Endothelial cell of umbilical vein (primary cell): ENCODE results near the gene CYFIP1. TPM values are rescaled to one million over a fixed set of nuclear protein-coding genes. Genes with fewer than 3 reads are reported as not detected.

Source experiments
- BruUV-seq: library from RNA; stranded (reverse); fragments of 400-500 nt; replicated peaks from 2 replicates; lab custom pipeline; 2021; lab: Mats Ljungman, UMichigan
- CTCF ChIA-PET: fragments of 300-600, 350-600 bp; sonication (Branson Sonifier 250); formaldehyde crosslinking; loops from one replicate; lab custom pipeline; 2021; ENCODE audit warnings: antibody characterized with exemption, inconsistent platforms; lab: Charles Lee
- POLR2A ChIA-PET: fragments of 300-600, 350-600 bp; sonication (Branson Sonifier 250); formaldehyde crosslinking; loops from one replicate; lab custom pipeline; 2021; ENCODE audit warnings: antibody characterized with exemption, inconsistent platforms; lab: Charles Lee
- DNase-seq: peaks from one replicate; pipeline ENCODE4 v3.0.0-alpha.2; 2011; ENCODE audit warnings: low read depth, low spot score
- FAIRE-seq: peaks from 2 replicates; lab custom pipeline; 2011; peaks lifted over from hg19 to GRCh38; lab: Jason Lieb, UNC
- H2AFZ ChIP-seq: 2 replicates; pipeline ENCODE4 v1.6.0; 2012; ENCODE audit warnings: low read depth, low read length, control low read depth, inconsistent platforms
- H3K27ac ChIP-seq: 2 replicates; pipeline ENCODE4 v1.5.1; 2011; ENCODE audit warnings: low read depth, mild to moderate bottlenecking, control low read depth, low read length, moderate library complexity; ENCODE audit not compliant: insufficient read depth
- H3K27me3 ChIP-seq, 2 experiments: 2 replicates each; pipeline versions ENCODE4 v1.6.0 to v1.6.1; 2011; ENCODE audit warnings: low read length in 2 of 2, mixed read lengths in 1 of 2; ENCODE audit not compliant: control insufficient read depth in 2 of 2, insufficient read depth in 2 of 2
- H3K36me3 ChIP-seq, 2 experiments: 2 replicates in 1 of 2; 3 replicates in 1 of 2; pipeline ENCODE4 v1.5.1; 2011; ENCODE audit warnings: low read length in 2 of 2, mild to moderate bottlenecking in 1 of 2, moderate library complexity in 1 of 2; ENCODE audit not compliant: control insufficient read depth in 2 of 2, insufficient read depth in 2 of 2; ENCODE audit errors: extremely low read depth in 1 of 2
- H3K4me1 ChIP-seq: 3 replicates; pipeline ENCODE4 v1.5.1; 2011; ENCODE audit warnings: mild to moderate bottlenecking, low read length; ENCODE audit not compliant: control insufficient read depth, insufficient read depth; ENCODE audit errors: extremely low read depth
- H3K4me2 ChIP-seq: 2 replicates; pipeline ENCODE4 v1.6.1; 2011; ENCODE audit warnings: low read length, control low read depth, mixed read lengths; ENCODE audit not compliant: insufficient read depth
- H3K4me3 ChIP-seq, 3 experiments: fragments of 200-600 bp in 1 of 3; sonication (generic), shearing (Covaris generic) in 1 of 3; replicated peaks in 1 of 3; 2 replicates each; pipeline ENCODE4 v1.5.1; 2011 to 2016; ENCODE audit warnings: control low read depth in 3 of 3, low read length in 3 of 3, mild to moderate bottlenecking in 2 of 3, inconsistent platforms in 1 of 3, low read depth in 1 of 3, moderate library complexity in 1 of 3; ENCODE audit not compliant: insufficient read depth in 1 of 3
- H3K79me2 ChIP-seq: 2 replicates; pipeline ENCODE4 v1.6.0; 2012; ENCODE audit warnings: low read length, inconsistent platforms; ENCODE audit not compliant: control insufficient read depth, insufficient read depth
- H3K9ac ChIP-seq: replicated peaks from 2 replicates; pipeline ENCODE3; 2011; ENCODE audit warnings: low read length, control low read depth; ENCODE audit not compliant: insufficient read depth; ENCODE audit errors: extremely low read depth
- H3K9me1 ChIP-seq: replicated peaks from 3 replicates; pipeline ENCODE4 v1.6.0; 2011; ENCODE audit warnings: mild to moderate bottlenecking, low read length; ENCODE audit not compliant: control insufficient read depth, insufficient read depth; ENCODE audit errors: extremely low read depth
- H3K9me3 ChIP-seq: replicated peaks from 2 replicates; pipeline ENCODE4 v1.5.1; 2012; ENCODE audit warnings: low read length, inconsistent platforms; ENCODE audit not compliant: control insufficient read depth, insufficient read depth
- H4K20me1 ChIP-seq: replicated peaks from 2 replicates; pipeline ENCODE3; 2011; ENCODE audit warnings: mild to moderate bottlenecking, low read length; ENCODE audit not compliant: control insufficient read depth, insufficient read depth; ENCODE audit errors: extremely low read depth
- EZH2 ChIP-seq: IDR thresholded peaks from 2 replicates; pipeline ENCODE4 v1.6.1; 2012; ENCODE audit warnings: borderline replicate concordance, low read depth, mild to moderate bottlenecking, moderate library complexity, low read length, inconsistent platforms; ENCODE audit not compliant: severe bottlenecking
- FOS ChIP-seq: IDR thresholded peaks from 2 replicates; pipeline ENCODE4 v1.6.1; 2011; ENCODE audit warnings: mild to moderate bottlenecking, low read length, moderate library complexity, borderline replicate concordance; ENCODE audit not compliant: insufficient read depth
- GATA2 ChIP-seq: IDR thresholded peaks from 2 replicates; pipeline ENCODE4 v1.7.0; 2011; ENCODE audit warnings: low read depth, mild to moderate bottlenecking, moderate library complexity, mixed read lengths, low read length; ENCODE audit not compliant: insufficient read length, insufficient read depth
- JUN ChIP-seq: IDR thresholded peaks from 2 replicates; pipeline ENCODE4 v1.6.1; 2011; ENCODE audit warnings: borderline replicate concordance, low read depth; ENCODE audit not compliant: insufficient read length, insufficient read depth
- MYC ChIP-seq: IDR thresholded peaks from one replicate; pipeline ENCODE4 v1.6.1; 2011; ENCODE audit warnings: mild to moderate bottlenecking, low read depth, low read length
- POLR2A ChIP-seq: IDR thresholded peaks from 2 replicates; pipeline ENCODE4 v1.6.1; 2012; ENCODE audit warnings: low read depth, mild to moderate bottlenecking, control low read depth, low read length
- POLR2AphosphoS5 ChIP-seq: IDR thresholded peaks from 2 replicates; pipeline ENCODE4 v1.6.1; 2012; ENCODE audit warnings: low read depth, mild to moderate bottlenecking, control low read depth, low read length, moderate library complexity; ENCODE audit not compliant: insufficient read depth
- dilution Hi-C: fragments of 300-500 bp; cut with MboI; formaldehyde crosslinking; loops from one replicate; pipeline ENCODE4 v1.15.0; 2019; ENCODE audit warnings: low sequenced_read_pairs; ENCODE audit not compliant: extremely low pct_ligation_motif_present
- intact Hi-C: fragments of 100-400 bp; cut with micrococcal nuclease; formaldehyde crosslinking; loops from one replicate; pipeline ENCODE4 v1.10.0; 2022
- polyA plus RNA-seq, 4 experiments: library from polyadenylated mRNA; depleted of rRNA in 3 of 4; stranded (reverse) in 3 of 4; unstranded in 1 of 4; fragments of >200 nt; gene quantifications; 2 replicates each; pipeline versions ENCODE4 v1.2.1 to v1.2.3, GENCODE V29; 2011 to 2012; ENCODE audit warnings: missing spikeins in 1 of 4
- total RNA-seq: library from RNA; stranded (reverse); gene quantifications from 2 replicates; pipeline ENCODE4 v1.2.3, GENCODE V29; 2021
- TF ChIP-seq, protein P1 (sequence below): IDR thresholded peaks from 2 replicates; pipeline ENCODE4 v1.6.1; 2011; ENCODE audit not compliant: insufficient read depth, insufficient read length
- TF ChIP-seq, protein P2 (sequence below), 2 donors: IDR thresholded peaks; 1 replicate in 1 of 2; 2 replicates in 1 of 2; pipeline ENCODE4 v1.5.1; 2011; ENCODE audit warnings: low read length in 2 of 2, mild to moderate bottlenecking in 2 of 2, moderate library complexity in 2 of 2, control low read depth in 1 of 2, inconsistent platforms in 1 of 2, low read depth in 1 of 2; ENCODE audit not compliant: insufficient read depth in 1 of 2; ENCODE audit errors: extremely low read depth in 1 of 2

Gene CYFIP1
- total and polyA plus RNA-seq, 2 donors (not counting 3 experiments of a cell fraction or from before 2014, with no cell fraction given) = 81.4 to 158 TPM

DNA sequence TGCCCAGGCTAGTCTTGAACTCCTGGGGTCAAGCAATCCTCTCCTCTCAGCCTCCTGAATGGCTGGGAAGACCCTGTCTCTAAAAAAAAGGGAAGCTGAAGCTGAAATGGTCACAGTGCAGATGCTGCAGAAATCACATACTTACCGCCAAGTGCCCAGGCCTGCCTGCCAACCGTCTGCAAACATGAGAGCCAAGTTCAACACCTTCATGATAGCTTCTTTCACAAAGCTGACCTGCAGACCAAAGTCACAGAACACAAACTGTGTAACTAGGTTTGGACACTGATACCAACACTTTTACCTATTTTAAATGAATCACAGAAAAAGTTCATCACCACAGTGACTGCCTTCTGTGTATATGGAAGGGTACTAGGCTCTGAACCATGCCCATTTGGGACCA, 22.8 kb upstream of the CYFIP1 start:
- no TSS peak for BruUV-seq
- dilution Hi-C loops = no loop called here
- FAIRE-seq (no peak), DNase-seq (no peak)
- no peak for TF ChIP-seq POLR2A
- no peak for TF ChIP-seq FOS
- TF ChIP-seq EZH2 = no peak
- TF ChIP-seq JUN = no peak
- TF ChIP-seq MYC = no peak
- TF ChIP-seq, protein P1, sequence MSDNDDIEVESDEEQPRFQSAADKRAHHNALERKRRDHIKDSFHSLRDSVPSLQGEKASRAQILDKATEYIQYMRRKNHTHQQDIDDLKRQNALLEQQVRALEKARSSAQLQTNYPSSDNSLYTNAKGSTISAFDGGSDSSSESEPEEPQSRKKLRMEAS = no peak
- TF ChIP-seq POLR2AphosphoS5 = no peak
- TF ChIP-seq, protein P2, sequence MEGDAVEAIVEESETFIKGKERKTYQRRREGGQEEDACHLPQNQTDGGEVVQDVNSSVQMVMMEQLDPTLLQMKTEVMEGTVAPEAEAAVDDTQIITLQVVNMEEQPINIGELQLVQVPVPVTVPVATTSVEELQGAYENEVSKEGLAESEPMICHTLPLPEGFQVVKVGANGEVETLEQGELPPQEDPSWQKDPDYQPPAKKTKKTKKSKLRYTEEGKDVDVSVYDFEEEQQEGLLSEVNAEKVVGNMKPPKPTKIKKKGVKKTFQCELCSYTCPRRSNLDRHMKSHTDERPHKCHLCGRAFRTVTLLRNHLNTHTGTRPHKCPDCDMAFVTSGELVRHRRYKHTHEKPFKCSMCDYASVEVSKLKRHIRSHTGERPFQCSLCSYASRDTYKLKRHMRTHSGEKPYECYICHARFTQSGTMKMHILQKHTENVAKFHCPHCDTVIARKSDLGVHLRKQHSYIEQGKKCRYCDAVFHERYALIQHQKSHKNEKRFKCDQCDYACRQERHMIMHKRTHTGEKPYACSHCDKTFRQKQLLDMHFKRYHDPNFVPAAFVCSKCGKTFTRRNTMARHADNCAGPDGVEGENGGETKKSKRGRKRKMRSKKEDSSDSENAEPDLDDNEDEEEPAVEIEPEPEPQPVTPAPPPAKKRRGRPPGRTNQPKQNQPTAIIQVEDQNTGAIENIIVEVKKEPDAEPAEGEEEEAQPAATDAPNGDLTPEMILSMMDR (IDR thresholded peaks at IDR 0.05; ENCODE audit: extremely low read depth in 1 of 2, insufficient read depth in 1 of 2, low read depth in 1 of 2, low read length in 2 of 2) = no peak
- no peak for TF ChIP-seq GATA2
- H3K27ac ChIP-seq = no peak overlapping the region
- H2AFZ ChIP-seq = no peak overlapping the region
- H3K4me1 ChIP-seq = no peaks in the 10 kb centered on the region
- no peaks in the 10 kb centered on the region for H3K27me3 ChIP-seq
- H3K4me3 ChIP-seq = no peak overlapping the region
- ChIA-PET CTCF (interaction anchor here (0.8 kb wide), 1 partner anchor 33 kb away, joined by 3 read pairs; no protein-coding TSS in a partner anchor), POLR2A (interaction anchor here (0.7 kb wide), 1 partner anchor 15 kb away, joined by 4 read pairs; no protein-coding TSS in a partner anchor)
- no peaks in the 10 kb centered on the region for H3K9me1 ChIP-seq
- H4K20me1 ChIP-seq = no peaks in the 10 kb centered on the region
- no peak overlapping the region for H3K9ac ChIP-seq
- H3K79me2 ChIP-seq = no peaks in the 10 kb centered on the region
- peaks cover 4 to 15% of the 10 kb centered on the region in 2 experiments for H3K36me3 ChIP-seq
- intact Hi-C loops = no loop called here
- no peak overlapping the region for H3K4me2 ChIP-seq
- H3K9me3 ChIP-seq = no peaks in the 10 kb centered on the region
